ENCODE measurements around the gene GREM1.

GREM1 gene

GRCh38 chr15:32717426-32718226 lies at the start of gene GREM1:
GREM1 (plus strand) TSS chr15:32718004; CDS start chr15:32730691, 12,687 bp downstream.
- DNase-seq = no peak

- no peak for DNase-seq
Measured at GRCh38 chr15:32668942-32669341, 48.9 kb upstream of the GREM1 start.

DNA sequence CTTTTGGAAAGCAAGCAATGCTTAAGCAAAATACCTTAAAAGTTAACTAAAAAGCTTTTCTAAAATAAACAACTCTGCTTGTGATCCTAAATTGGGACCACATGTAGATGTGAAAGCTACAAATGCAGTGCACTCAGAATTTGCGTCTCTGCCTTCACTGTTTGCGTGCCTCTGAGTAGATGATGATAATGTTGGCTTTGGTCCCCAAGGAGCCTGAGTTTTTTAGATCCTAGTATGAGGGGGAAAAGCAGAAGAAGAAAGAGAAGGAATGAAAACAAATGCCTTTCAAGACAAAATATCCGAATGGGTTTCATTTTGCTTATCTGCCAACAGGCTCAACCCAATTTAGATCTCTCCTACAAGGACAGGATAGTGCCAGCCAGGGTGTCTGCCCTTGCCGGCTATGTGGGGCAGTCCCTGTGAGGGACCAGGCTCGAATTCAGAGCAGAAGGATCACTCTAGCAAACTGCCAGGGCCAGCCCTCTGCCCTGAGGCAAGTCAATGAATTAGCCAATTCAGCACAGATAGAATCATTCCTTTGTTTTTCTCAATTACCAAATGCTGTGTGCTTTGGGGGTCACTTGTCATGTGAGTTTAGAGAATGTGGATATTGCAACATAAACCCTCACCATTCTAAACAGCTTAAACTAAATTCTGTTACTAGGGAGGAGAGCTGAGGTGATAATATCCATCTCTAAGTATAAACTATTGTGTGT lies 47.8 kb upstream of the GREM1 start:
- DNase-seq = no peak

DNA sequence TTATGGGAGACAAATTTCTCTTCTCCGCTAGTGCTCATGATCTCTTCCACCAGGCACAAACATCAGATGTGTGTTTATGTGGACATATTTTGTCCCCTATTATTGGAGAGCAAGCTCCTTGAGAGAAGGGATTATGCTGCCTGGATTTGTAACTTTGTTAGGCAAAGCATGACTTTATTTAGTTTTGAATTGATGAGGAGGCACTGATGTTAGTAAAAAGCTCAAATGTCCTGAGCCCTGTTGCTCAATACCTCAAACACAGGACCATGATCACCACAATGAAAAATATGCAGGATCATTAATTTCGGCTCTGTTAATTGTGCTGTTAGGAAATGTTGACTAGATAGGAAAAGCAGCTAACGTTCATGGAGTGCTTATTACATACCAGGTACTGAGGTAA lies 47.2 kb upstream of the GREM1 start:
- no peak for DNase-seq

DNA sequence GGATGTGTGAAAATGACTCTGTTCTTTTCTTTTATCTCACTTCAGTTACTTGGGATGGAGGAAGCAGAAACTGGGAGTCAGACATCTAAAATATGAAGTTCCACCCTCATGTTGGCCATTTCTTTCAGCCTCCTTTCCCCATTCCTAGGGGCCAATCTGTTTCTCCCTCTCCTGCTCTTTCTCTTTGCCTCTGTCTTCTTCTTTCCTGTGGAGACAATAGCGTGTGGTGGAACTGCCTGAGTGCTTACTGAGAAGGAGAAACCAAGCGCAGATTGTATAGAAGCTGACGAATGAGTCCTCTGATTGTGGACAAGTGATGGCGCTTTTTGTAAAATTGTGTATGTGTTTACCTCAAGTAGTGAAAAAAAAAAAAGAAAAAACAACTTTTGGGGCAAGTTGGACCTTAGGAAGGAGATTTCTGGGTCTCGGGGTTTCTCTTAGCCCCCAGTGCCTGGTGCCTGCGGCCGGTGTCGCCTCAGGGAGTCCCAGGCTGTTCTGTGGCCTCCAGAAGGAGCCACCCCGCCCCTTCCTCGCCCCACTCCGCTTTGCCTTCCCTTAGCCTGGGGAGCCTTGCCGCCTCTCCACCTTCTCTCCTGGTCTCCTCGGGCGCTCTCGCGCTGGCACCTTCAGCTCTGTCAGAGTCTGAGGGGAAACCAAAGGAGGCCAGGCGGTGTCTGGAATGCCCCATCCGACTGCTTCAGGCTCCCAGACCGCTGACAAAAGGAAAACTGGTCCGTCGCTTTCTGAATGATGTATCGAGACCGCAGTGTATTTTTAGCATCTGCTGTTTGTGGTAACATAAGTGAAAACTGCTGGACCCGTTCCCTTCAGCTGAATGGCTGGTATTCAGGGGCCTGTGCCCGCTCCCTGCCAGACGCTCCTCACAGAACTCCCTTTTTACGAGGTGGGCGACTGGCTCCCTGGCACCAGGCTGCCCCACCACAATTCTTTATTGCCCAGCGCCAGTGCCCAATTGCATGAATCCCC lies 46.2 kb upstream of the GREM1 start:
- DNase-seq = no peak

- DNase-seq = no peak
Measured at GRCh38 chr15:32674681-32675080, 43.1 kb upstream of the GREM1 start.

- DNase-seq = no peak
Measured at GRCh38 chr15:32675466-32675865, 42.3 kb upstream of the GREM1 start.

- DNase-seq = no peak
Measured at GRCh38 chr15:32676169-32676568, 41.6 kb upstream of the GREM1 start.

DNA sequence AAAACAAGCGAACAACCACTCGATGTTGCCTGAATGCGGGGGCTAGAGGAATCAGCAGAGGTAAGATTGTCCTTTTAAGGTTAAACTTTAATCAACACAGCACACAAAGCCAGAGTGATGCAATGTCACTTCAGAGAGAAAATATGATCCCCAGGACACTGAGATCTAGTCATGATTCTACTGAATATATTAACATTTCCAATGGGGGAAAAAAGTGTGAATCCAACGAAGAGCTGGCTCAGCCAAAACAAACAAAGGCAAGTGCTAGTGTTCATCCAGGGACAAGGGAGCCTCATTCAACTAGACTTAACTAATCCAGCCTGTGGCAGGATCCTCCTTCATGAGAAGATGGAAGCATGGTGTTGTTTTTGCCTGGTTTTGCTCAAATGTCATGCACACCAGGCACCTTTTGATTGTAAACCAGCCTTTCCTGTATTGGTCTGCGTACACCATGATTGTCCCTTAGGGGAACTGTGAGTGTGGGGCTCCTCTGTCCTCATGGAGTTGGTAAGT lies 40.5 kb upstream of the GREM1 start:
- DNase-seq = no peak

DNA sequence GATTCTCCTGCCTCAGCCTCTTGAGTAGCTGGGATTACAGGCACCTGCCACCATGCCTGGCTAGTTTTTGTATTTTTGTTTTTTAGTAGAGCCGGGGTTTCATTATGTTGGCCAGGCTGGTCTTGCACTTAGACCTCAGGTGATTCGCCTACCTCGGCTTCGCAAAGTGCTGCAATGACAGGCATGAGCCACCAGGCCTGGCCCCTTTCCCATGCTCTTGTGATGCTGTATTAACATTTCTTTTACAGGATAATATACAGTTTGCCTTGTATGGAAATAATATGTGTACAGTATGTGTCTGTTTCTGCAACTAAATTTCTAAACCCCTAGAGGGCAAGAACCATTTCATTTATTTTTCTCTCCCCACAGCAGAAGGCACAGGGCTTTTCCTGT lies 38.5 kb upstream of the GREM1 start:
- DNase-seq = no peak

DNA sequence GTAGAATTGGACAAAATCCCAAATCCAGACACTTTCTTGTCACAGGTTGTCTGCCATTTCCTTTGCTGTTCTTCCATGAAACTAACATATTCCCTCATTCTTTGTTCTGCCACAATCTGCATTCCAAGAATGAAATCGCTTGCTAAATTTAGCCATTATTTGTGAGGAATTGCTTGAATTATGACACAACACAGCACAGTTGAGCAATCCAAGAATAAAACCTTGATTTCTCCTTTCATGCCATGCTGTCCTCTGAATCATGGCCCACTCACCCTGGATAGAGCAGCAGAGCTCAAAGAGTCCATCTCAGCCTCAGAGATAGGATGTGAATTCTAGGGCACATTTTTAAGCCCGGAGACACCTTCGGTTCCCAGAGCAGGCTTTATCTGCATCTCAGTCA lies 35.2 kb upstream of the GREM1 start:
- DNase-seq = no peak

DNA sequence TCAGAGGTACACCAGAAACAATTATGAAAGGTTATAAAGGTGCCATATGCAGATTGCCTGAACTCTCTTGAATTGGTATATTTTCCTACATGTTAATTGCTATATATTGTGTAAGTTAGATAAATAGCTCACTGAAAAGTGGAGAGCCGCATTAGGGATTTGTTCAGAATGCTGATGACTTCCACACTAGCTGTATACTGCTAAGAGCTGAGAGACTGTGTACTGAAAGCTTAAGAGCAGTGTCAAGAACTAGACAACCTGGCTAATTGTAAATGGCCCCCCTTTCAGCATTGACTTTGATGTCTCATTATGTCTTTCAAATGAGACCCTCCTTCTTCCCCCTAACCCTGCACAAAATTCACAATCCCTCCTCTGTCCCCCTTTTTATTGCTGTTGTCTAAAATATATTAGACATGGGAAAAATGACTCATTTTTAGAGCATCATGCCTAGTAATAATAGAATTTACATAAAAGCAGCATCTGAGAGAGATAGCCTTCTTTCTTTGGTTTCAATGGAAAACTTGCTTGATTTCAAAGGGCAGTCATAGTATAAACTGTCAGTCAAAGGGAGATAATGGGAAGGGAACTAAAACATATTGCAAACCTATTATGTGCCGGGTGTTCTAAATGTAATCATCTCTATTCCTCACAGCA lies 34.7 kb upstream of the GREM1 start:
- DNase-seq = no peak

- DNase-seq = no peak
Measured at GRCh38 chr15:32683906-32684584, 33.8 kb upstream of the GREM1 start.

- no peak for DNase-seq
Measured at GRCh38 chr15:32685576-32685975, 32.2 kb upstream of the GREM1 start.

DNA sequence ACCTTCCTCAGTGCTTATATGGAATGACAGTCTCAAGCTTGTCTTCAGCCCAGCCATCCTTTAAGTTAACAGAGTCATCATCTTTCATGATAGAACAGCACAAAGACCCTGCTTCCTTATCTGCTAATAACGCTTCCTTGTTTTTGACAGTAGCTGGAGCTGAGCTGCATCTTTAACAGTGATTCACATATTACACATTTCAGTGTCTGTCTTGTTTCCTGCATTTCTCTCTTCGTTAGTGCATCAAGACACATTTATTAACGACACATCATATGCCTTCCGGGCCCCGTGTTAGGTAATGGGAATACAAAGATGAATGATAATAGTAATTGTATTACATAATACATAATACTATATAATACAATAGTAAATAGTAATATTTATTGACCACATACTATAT lies 30.2 kb upstream of the GREM1 start:
- DNase-seq = no peak

DNA sequence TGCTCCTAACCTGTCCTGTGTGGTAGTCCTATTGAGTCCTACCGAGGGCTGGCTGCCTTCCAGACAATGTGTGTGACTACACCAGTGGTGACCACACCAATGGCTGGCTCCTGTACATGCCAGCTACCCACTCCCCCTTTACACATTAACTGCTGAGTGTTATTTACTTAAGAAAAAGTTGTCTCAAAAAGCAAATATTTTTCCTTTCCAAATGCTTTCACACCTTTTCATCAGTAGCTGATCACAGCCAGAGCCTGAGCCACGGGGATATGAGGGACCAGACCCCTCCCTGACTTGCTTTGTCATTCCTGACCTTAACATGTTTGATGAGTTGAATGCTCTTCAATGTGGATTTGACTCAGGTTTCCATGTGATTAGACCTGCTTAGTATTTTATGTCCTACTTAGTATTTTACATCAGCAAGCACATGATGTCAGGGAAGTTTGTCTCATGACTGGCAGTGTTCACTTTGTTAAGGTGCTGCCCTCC lies 29.6 kb upstream of the GREM1 start:
- DNase-seq = no peak

GRCh38 chr15:32690941-32691688 lies 26.7 kb upstream of the GREM1 start:
- DNase-seq = no peak

DNA sequence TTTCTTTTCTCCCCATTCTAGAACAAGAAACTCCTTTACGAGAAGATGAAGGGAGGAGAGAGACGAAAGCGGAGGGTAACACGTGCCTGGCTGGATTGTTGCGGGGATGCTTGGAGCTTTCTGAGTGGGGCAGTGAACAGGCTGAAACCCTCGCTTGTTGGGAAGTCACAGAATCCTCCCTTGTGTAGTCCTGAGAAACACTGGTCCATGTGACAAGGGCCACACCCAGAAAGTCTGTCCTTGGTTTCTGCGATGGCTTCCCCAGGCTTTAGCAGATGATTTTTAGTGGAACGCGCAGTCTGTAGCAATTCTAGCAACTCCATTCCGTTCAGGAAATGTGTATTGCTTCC lies 26.1 kb upstream of the GREM1 start:
- no peak for DNase-seq

- DNase-seq = no peak
Measured at GRCh38 chr15:32692286-32692685, 25.5 kb upstream of the GREM1 start.

GRCh38 chr15:32694222-32694983 lies 23.4 kb upstream of the GREM1 start:
- DNase-seq = no peak

Data from cortex of kidney (tissue), 1 donor.